ENCODE measurements around the gene NTM. TPM values are rescaled to one million over a fixed set of nuclear protein-coding genes. Genes with fewer than 3 reads are reported as not detected.

Gene NTM
- total RNA-seq, 1 experiment from 2014 or later: 9.9 TPM

GRCh38 chr11:131692961-131693360 lies 322.5 kb downstream of the NTM start:
- Mint-ChIP-seq H3K4me3 (no peak overlapping the region), H3K9me3 (no peaks in the 10 kb centered on the region), H3K27ac (no peak overlapping the region), H3K4me1 (peaks cover 8 to 15% of the 10 kb centered on the region in 2 experiments), H3K36me3 (ENCODE audit: insufficient read depth in 1 of 3, low read depth in 3 of 3) (no peaks in the 10 kb centered on the region), H3K27me3 (ENCODE audit: low read depth) (peaks cover 72% of the 10 kb centered on the region)
- no peak for TF ChIP-seq CTCF (conservative IDR thresholded peaks at IDR 0.05)
- no peak overlapping the region for H2BK20ac ChIP-seq (ENCODE audit: low read depth, low read length, poor library complexity, severe bottlenecking)
- no peak overlapping the region for H3K14ac ChIP-seq (ENCODE audit: insufficient read depth, low read length)
- H2AFZ ChIP-seq (ENCODE audit: low read length): no peak overlapping the region
- H3K27me3 ChIP-seq (ENCODE audit: insufficient read depth, low read length): peaks cover 6% of the 10 kb centered on the region; the same call in 1 of the 2 replicates
- H3K27ac ChIP-seq (ENCODE audit: insufficient read length, low read depth, low read length): no peak overlapping the region
- no peak overlapping the region for H3K18ac ChIP-seq (ENCODE audit: insufficient read length, low read depth, low read length)
- no peak overlapping the region for H4K5ac ChIP-seq (ENCODE audit: insufficient read length, low read depth, low read length)
- no peak overlapping the region for H2BK12ac ChIP-seq (ENCODE audit: insufficient read length, low read depth, low read length)
- no peaks in the 10 kb centered on the region for H4K20me1 ChIP-seq (ENCODE audit: control insufficient read depth, insufficient read depth, insufficient read length)
- H4K91ac ChIP-seq (ENCODE audit: insufficient read length, low read depth, low read length): no peak overlapping the region
- no peak overlapping the region for H3K23ac ChIP-seq (ENCODE audit: insufficient read length, low read depth, low read length)
- no peaks in the 10 kb centered on the region for H3K79me1 ChIP-seq (ENCODE audit: insufficient read depth, low read depth, low read length, poor library complexity, severe bottlenecking)
- no peak overlapping the region for H4K8ac ChIP-seq (replicated peaks; ENCODE audit: insufficient read length, low read depth, low read length)
- H2AK5ac ChIP-seq (ENCODE audit: insufficient read length, low read length): no peak overlapping the region
- H2BK5ac ChIP-seq (ENCODE audit: insufficient read length, low read length): no peak overlapping the region
- no peak overlapping the region for H3T11ph ChIP-seq (ENCODE audit: low read length)
- no peak overlapping the region for H2BK120ac ChIP-seq (ENCODE audit: low read depth, low read length, poor library complexity, severe bottlenecking)
- no peak for DNase-seq
- H3K4me2 ChIP-seq (ENCODE audit: insufficient read depth, insufficient read length, low read length): no peak overlapping the region
- peaks cover 6% of the 10 kb centered on the region; the same call in 1 of the 2 replicates for H3K4me1 ChIP-seq (ENCODE audit: insufficient read depth, low read length)
- H3K9me3 ChIP-seq (ENCODE audit: control insufficient read depth, low read depth, low read length): no peaks in the 10 kb centered on the region
- no peak overlapping the region for H2BK15ac ChIP-seq (ENCODE audit: low read depth, low read length)
- no peaks in the 10 kb centered on the region for H3K79me2 ChIP-seq (ENCODE audit: insufficient read depth, low read length)
- no peak overlapping the region for H3K56ac ChIP-seq (ENCODE audit: insufficient read length, low read depth, low read length)
- H3K23me2 ChIP-seq (ENCODE audit: insufficient read length, low read depth, low read length, poor library complexity, severe bottlenecking): peaks cover 6% of the 10 kb centered on the region
- H3K4ac ChIP-seq (ENCODE audit: low read depth, low read length): no peak overlapping the region
- no CpG with 5 or more reads among the region's 1 CpG for WGBS (ENCODE audit: extremely low coverage, insufficient read length, low lambda C conversion rate)
- H3K9ac ChIP-seq (ENCODE audit: extremely low read depth, insufficient read length, low read length): no peak overlapping the region
